Stimulated activated naive CD8-positive, alpha-beta T cell treated with anti-CD3 and anti-CD28 coated beads, Interleukin-15, Interleukin-2, amounts not matched to agents 100 ng/mL and 50 ng/mL, for 24 hours (primary cell): ENCODE results near the gene RSPO3.
"Not testable (repeated sequence)": the region's sequence is repeated elsewhere in the genome, so short reads cannot be mapped to it uniquely, and the experiment has no call there.

Experiments
- H3K27ac Mint-ChIP-seq: one replicate; pipeline ENCODE4 v1.8.0; 2021; ENCODE audit warnings: mild to moderate bottlenecking, mixed read lengths
- H3K27me3 Mint-ChIP-seq: one replicate; pipeline ENCODE4 v1.8.0; 2021; ENCODE audit warnings: mixed read lengths
- H3K36me3 Mint-ChIP-seq: one replicate; pipeline ENCODE4 v1.8.0; 2021; ENCODE audit warnings: low read depth, mixed read lengths
- H3K4me1 Mint-ChIP-seq: one replicate; pipeline ENCODE4 v1.8.0; 2021; ENCODE audit warnings: low read depth, mixed read lengths
- H3K4me3 Mint-ChIP-seq: one replicate; pipeline ENCODE4 v1.8.0; 2021; ENCODE audit warnings: mild to moderate bottlenecking, mixed read lengths
- H3K9me3 Mint-ChIP-seq: one replicate; pipeline ENCODE4 v1.8.0; 2021; ENCODE audit warnings: mixed read lengths

The RSPO3 gene

GRCh38 chr6:127195833-127196232 is 77.4 kb downstream of the RSPO3 start:
- Mint-ChIP-seq H3K27ac (no peak overlapping the region), H3K4me1 (no peaks in the 10 kb centered on the region), H3K27me3 (peaks cover 12% of the 10 kb centered on the region), H3K36me3 (no peaks in the 10 kb centered on the region), H3K4me3 (no peak overlapping the region), H3K9me3 (no peaks in the 10 kb centered on the region)

GRCh38 chr6:127198549-127198948 is 80.1 kb downstream of the RSPO3 start:
- H3K4me3 Mint-ChIP-seq = no peak overlapping the region
- peaks cover 16% of the 10 kb centered on the region for H3K27me3 Mint-ChIP-seq
- no peaks in the 10 kb centered on the region for H3K36me3 Mint-ChIP-seq
- no peak overlapping the region for H3K27ac Mint-ChIP-seq
- H3K4me1 Mint-ChIP-seq = no peaks in the 10 kb centered on the region
- no peaks in the 10 kb centered on the region for H3K9me3 Mint-ChIP-seq

GRCh38 chr6:127199470-127199869 is 81.0 kb downstream of the RSPO3 start:
- Mint-ChIP-seq H3K27ac (no peak overlapping the region), H3K27me3 (peaks cover 18% of the 10 kb centered on the region), H3K4me3 (no peak overlapping the region), H3K36me3 (no peaks in the 10 kb centered on the region), H3K4me1 (no peaks in the 10 kb centered on the region), H3K9me3 (no peaks in the 10 kb centered on the region)

GRCh38 chr6:127200114-127200513 is 81.6 kb downstream of the RSPO3 start:
- H3K9me3 Mint-ChIP-seq = no peaks in the 10 kb centered on the region
- H3K4me3 Mint-ChIP-seq = no peak overlapping the region
- H3K27me3 Mint-ChIP-seq = peaks cover 22% of the 10 kb centered on the region
- no peak overlapping the region for H3K27ac Mint-ChIP-seq
- no peaks in the 10 kb centered on the region for H3K4me1 Mint-ChIP-seq
- no peaks in the 10 kb centered on the region for H3K36me3 Mint-ChIP-seq

GRCh38 chr6:127201321-127201720 is 82.8 kb downstream of the RSPO3 start:
- H3K4me1 Mint-ChIP-seq = no peaks in the 10 kb centered on the region
- no peaks in the 10 kb centered on the region for H3K9me3 Mint-ChIP-seq
- no peak overlapping the region for H3K27ac Mint-ChIP-seq
- H3K4me3 Mint-ChIP-seq = no peak overlapping the region
- H3K27me3 Mint-ChIP-seq = peaks cover 22% of the 10 kb centered on the region
- no peaks in the 10 kb centered on the region for H3K36me3 Mint-ChIP-seq

GRCh38 chr6:127202676-127203075 is 84.2 kb downstream of the RSPO3 start:
- Mint-ChIP-seq H3K4me1 (no peaks in the 10 kb centered on the region), H3K9me3 (no peaks in the 10 kb centered on the region), H3K27me3 (peaks cover 21% of the 10 kb centered on the region), H3K27ac (no peak overlapping the region), H3K36me3 (no peaks in the 10 kb centered on the region), H3K4me3 (no peak overlapping the region)

GRCh38 chr6:127204281-127204680 is 85.8 kb downstream of the RSPO3 start:
- Mint-ChIP-seq H3K27me3 (peaks cover 31% of the 10 kb centered on the region), H3K4me3 (no peak overlapping the region), H3K9me3 (no peaks in the 10 kb centered on the region), H3K27ac (no peak overlapping the region), H3K4me1 (no peaks in the 10 kb centered on the region), H3K36me3 (no peaks in the 10 kb centered on the region)

GRCh38 chr6:127205036-127205435 is 86.6 kb downstream of the RSPO3 start:
- Mint-ChIP-seq H3K27ac (no peak overlapping the region), H3K27me3 (peaks cover 31% of the 10 kb centered on the region), H3K9me3 (no peaks in the 10 kb centered on the region), H3K36me3 (no peaks in the 10 kb centered on the region), H3K4me1 (no peaks in the 10 kb centered on the region), H3K4me3 (no peak overlapping the region)

- H3K9me3 Mint-ChIP-seq = no peaks in the 10 kb centered on the region
- no peak overlapping the region for H3K4me3 Mint-ChIP-seq
- H3K27ac Mint-ChIP-seq = no peak overlapping the region
- no peaks in the 10 kb centered on the region for H3K36me3 Mint-ChIP-seq
- H3K4me1 Mint-ChIP-seq = no peaks in the 10 kb centered on the region
- peaks cover 31% of the 10 kb centered on the region for H3K27me3 Mint-ChIP-seq
Measured at GRCh38 chr6:127206531-127207095, 88.1 kb downstream of the RSPO3 start.

- Mint-ChIP-seq H3K9me3 (no peaks in the 10 kb centered on the region), H3K27me3 (peaks cover 40% of the 10 kb centered on the region), H3K4me1 (no peaks in the 10 kb centered on the region), H3K36me3 (no peaks in the 10 kb centered on the region), H3K4me3 (no peak overlapping the region), H3K27ac (no peak overlapping the region)
Measured at GRCh38 chr6:127207591-127208120, 89.2 kb downstream of the RSPO3 start.

GRCh38 chr6:127210725-127211124 is 92.3 kb downstream of the RSPO3 start:
- Mint-ChIP-seq H3K27me3 (peaks cover 35% of the 10 kb centered on the region), H3K4me3 (no peak overlapping the region)

GRCh38 chr6:127212376-127212775 is 93.9 kb downstream of the RSPO3 start:
- no peak overlapping the region for H3K4me3 Mint-ChIP-seq
- H3K9me3 Mint-ChIP-seq = no peaks in the 10 kb centered on the region
- H3K27ac Mint-ChIP-seq = no peak overlapping the region
- H3K36me3 Mint-ChIP-seq = no peaks in the 10 kb centered on the region
- H3K27me3 Mint-ChIP-seq = peaks cover 43% of the 10 kb centered on the region
- H3K4me1 Mint-ChIP-seq = no peaks in the 10 kb centered on the region

More at GRCh38 chr6:127210725-127211124, 92.3 kb downstream of the RSPO3 start:
- H3K27ac Mint-ChIP-seq = no peak overlapping the region
- no peaks in the 10 kb centered on the region for H3K36me3 Mint-ChIP-seq
- no peaks in the 10 kb centered on the region for H3K9me3 Mint-ChIP-seq
- H3K4me1 Mint-ChIP-seq = no peaks in the 10 kb centered on the region

- H3K27me3 Mint-ChIP-seq = peaks cover 35% of the 10 kb centered on the region
- H3K27ac Mint-ChIP-seq, H3K4me1 Mint-ChIP-seq, H3K9me3 Mint-ChIP-seq, H3K4me3 Mint-ChIP-seq, H3K36me3 Mint-ChIP-seq: not testable (repeated sequence)
Measured at GRCh38 chr6:127214032-127214431, 95.6 kb downstream of the RSPO3 start.

- H3K4me3 Mint-ChIP-seq, H3K4me1 Mint-ChIP-seq, H3K27ac Mint-ChIP-seq: not testable (repeated sequence)
Measured at GRCh38 chr6:127214531-127214930, 96.1 kb downstream of the RSPO3 start.

GRCh38 chr6:127215931-127216330 is 97.5 kb downstream of the RSPO3 start:
- no peak overlapping the region for H3K27ac Mint-ChIP-seq
- H3K27me3 Mint-ChIP-seq = peaks cover 42% of the 10 kb centered on the region
- H3K36me3 Mint-ChIP-seq = no peaks in the 10 kb centered on the region
- no peaks in the 10 kb centered on the region for H3K9me3 Mint-ChIP-seq
- H3K4me1 Mint-ChIP-seq = no peaks in the 10 kb centered on the region
- no peak overlapping the region for H3K4me3 Mint-ChIP-seq

More at GRCh38 chr6:127214531-127214930, 96.1 kb downstream of the RSPO3 start:
- H3K36me3 Mint-ChIP-seq, H3K9me3 Mint-ChIP-seq: not testable (repeated sequence)
- peaks cover 35% of the 10 kb centered on the region for H3K27me3 Mint-ChIP-seq
